ENCODE results near the gene NCL. TPM values are rescaled to one million over a fixed set of nuclear protein-coding genes. Genes with fewer than 3 reads are reported as not detected.
"Not testable (repeated sequence)": the region's sequence is repeated elsewhere in the genome, so short reads cannot be mapped to it uniquely, and the experiment has no call there.

The NCL gene
- total RNA-seq, 1 donor: 92.6 TPM

DNA sequence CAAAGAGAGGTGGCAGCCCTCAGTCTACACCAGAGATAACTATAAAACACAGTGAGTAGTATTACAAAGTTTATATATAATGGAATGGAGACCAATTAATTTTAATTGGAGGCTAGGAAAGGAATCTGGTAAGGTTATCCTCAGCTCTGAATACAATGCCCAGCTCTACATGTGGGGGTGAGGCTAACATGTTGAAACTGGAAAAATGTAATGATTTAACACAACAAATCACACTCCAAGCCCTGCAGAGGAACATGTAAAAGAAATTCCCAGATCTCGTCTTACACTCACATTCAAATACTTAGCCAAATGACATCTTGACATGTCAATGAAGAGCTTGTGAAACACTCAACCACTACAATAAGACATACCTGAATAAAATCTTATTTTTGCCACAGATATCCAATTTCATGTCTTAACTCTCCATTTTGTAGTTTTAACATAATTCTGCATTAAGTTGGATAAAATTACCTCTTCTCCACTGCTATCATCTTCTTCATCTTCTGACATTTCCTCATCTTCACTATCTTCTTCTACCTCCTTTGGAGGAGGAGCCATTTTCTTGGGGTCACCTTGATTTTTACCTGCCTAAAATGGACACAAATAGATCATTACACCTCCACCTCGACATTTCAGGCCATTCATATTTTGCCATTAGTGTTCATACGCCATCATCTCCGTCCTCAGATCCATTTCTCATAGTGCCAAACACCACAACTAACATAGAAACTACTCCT lies 1.4 kb downstream of the NCL start:
- TF ChIP-seq, protein P1, sequence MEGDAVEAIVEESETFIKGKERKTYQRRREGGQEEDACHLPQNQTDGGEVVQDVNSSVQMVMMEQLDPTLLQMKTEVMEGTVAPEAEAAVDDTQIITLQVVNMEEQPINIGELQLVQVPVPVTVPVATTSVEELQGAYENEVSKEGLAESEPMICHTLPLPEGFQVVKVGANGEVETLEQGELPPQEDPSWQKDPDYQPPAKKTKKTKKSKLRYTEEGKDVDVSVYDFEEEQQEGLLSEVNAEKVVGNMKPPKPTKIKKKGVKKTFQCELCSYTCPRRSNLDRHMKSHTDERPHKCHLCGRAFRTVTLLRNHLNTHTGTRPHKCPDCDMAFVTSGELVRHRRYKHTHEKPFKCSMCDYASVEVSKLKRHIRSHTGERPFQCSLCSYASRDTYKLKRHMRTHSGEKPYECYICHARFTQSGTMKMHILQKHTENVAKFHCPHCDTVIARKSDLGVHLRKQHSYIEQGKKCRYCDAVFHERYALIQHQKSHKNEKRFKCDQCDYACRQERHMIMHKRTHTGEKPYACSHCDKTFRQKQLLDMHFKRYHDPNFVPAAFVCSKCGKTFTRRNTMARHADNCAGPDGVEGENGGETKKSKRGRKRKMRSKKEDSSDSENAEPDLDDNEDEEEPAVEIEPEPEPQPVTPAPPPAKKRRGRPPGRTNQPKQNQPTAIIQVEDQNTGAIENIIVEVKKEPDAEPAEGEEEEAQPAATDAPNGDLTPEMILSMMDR (IDR thresholded peaks at IDR 0.05; ENCODE audit: extremely low read depth, low read depth, low read length): no peak
- H3K27ac ChIP-seq (ENCODE audit: low read depth, low read length): peak overlapping the region; percentile 97
- peaks cover 57% of the 10 kb centered on the region for H3K79me2 ChIP-seq (ENCODE audit: insufficient read depth, low read length)
- H2AFZ ChIP-seq (ENCODE audit: low read length): no peak overlapping the region
- peaks cover 55% of the 10 kb centered on the region for H3K36me3 ChIP-seq (ENCODE audit: insufficient read depth, low read length)
- peak overlapping the region; percentile 95 for H3K4me2 ChIP-seq (ENCODE audit: insufficient read depth, low read length)
- H3K9me3 ChIP-seq (ENCODE audit: low read depth, low read length): no peaks in the 10 kb centered on the region
- peak; percentile 61 for DNase-seq (ENCODE audit: insufficient read length, low spot score, missing footprints)
- H4K20me1 ChIP-seq (ENCODE audit: insufficient read depth, low read length): peaks cover 40% of the 10 kb centered on the region
- H3K27me3 ChIP-seq (ENCODE audit: insufficient read depth, low read length): no peaks in the 10 kb centered on the region
- peaks cover 27% of the 10 kb centered on the region for H3K4me1 ChIP-seq (ENCODE audit: insufficient read depth, low read length)
- H3K4me3 ChIP-seq (ENCODE audit: insufficient read depth, low read length): peak overlapping the region; percentile 97

DNA sequence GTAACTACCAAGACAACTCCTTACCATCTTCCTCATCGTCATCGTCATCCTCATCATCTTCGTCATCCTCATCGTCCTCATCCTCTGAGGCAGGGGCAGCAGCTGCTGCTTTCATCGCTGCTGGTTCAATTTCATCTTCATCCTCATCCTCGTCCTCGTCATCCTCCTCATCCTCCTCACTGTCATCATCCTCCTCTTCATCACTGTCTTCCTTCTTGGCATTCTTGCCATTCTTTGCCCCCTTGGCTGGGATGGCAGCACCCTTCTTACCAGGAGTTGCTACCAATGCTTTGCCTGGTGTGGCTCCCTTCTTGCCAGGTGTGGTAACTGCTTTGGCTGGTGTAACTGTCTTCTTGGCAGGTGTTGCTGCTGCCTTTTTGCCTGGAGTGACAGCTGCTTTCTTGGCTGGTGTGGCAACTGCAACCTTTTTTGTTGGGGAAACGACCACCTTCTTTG lies 2.7 kb downstream of the NCL start:
- Histone ChIP-seq H3K4me3 (ENCODE audit: insufficient read depth, low read length) (no peak overlapping the region), H3K79me2 (ENCODE audit: insufficient read depth, low read length) (peaks cover 65% of the 10 kb centered on the region), H4K20me1 (ENCODE audit: insufficient read depth, low read length) (peaks cover 44% of the 10 kb centered on the region), H3K4me1 (ENCODE audit: insufficient read depth, low read length) (peaks cover 27% of the 10 kb centered on the region), H3K4me2 (ENCODE audit: insufficient read depth, low read length) (no peak overlapping the region), H3K36me3 (ENCODE audit: insufficient read depth, low read length) (peaks cover 68% of the 10 kb centered on the region), H3K27me3 (ENCODE audit: insufficient read depth, low read length) (no peaks in the 10 kb centered on the region), H3K9me3 (ENCODE audit: low read depth, low read length) (no peaks in the 10 kb centered on the region), H3K27ac (ENCODE audit: low read depth, low read length) (no peak overlapping the region), H2AFZ (ENCODE audit: low read length) (no peak overlapping the region)
- TF ChIP-seq, protein P1 (IDR thresholded peaks at IDR 0.05; ENCODE audit: extremely low read depth, low read depth, low read length): no peak
- DNase-seq (ENCODE audit: insufficient read length, low spot score, missing footprints): no peak

DNA sequence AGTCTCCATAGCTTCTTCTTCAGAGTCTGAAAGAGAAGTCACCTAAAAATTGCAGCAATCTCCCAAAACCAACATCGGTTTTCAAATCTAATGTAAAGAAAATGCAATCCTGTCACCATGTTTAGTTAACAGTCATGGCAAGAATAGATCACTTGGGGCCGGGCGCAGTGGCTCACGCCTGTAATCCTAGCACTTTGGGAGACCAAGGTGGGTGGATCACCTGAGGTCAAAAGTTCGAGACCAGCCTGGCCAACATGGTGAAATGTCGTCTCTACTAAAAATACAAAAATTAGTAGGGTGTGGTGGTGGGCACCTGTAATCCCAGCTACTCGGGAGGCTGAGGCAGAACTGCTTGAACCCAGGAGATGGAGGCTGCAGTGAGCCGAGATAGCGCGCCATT lies 3.4 kb downstream of the NCL start:
- H3K4me3 ChIP-seq (ENCODE audit: insufficient read depth, low read length); DNase-seq (ENCODE audit: insufficient read length, low spot score, missing footprints); H2AFZ ChIP-seq (ENCODE audit: low read length); H3K27ac ChIP-seq (ENCODE audit: low read depth, low read length); H3K4me2 ChIP-seq (ENCODE audit: insufficient read depth, low read length); H3K27me3 ChIP-seq (ENCODE audit: insufficient read depth, low read length); H3K9me3 ChIP-seq (ENCODE audit: low read depth, low read length): not testable (repeated sequence)
- peaks cover 65% of the 10 kb centered on the region for H3K79me2 ChIP-seq (ENCODE audit: insufficient read depth, low read length)
- peaks cover 27% of the 10 kb centered on the region for H3K4me1 ChIP-seq (ENCODE audit: insufficient read depth, low read length)
- H4K20me1 ChIP-seq (ENCODE audit: insufficient read depth, low read length): peaks cover 50% of the 10 kb centered on the region
- H3K36me3 ChIP-seq (ENCODE audit: insufficient read depth, low read length): peaks cover 75% of the 10 kb centered on the region

DNA sequence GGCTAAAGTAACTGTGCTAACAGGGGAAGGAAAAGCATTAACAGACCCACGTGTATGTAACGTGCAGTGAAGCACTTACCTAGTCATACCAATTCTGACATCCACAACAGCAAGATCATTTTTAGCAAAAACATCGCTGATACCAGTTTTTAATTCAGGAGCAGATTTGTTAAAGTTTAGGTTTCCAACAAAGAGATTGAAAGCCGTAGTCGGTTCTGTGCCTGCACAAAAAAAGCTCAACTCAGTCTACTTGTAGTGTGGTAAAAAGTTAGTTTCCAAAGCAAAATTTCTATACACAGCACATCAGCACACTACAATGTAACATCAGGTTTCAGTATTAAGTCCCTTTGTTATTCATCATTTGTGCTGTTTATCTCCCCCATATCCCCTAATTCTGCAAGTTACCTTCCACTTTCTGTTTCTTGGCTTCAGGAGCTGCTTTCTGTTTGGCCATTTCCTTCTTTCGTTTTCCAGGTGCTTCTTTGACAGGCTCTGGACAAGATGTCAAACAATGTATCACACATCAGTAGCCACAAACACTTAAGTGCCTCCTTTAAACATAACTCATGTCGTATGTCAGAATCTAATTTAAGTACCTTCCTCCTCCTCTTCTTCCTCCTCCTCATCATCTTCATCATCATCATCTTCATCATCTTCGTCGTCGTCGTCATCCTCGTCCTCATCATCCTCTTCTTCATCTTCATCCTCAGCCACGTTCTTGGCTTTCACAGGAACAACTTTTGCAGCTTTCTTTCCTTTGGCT lies 4.0 kb downstream of the NCL start:
- Histone ChIP-seq H3K4me2 (ENCODE audit: insufficient read depth, low read length) (no peak overlapping the region), H3K4me3 (ENCODE audit: insufficient read depth, low read length) (no peak overlapping the region), H3K36me3 (ENCODE audit: insufficient read depth, low read length) (peaks cover 81% of the 10 kb centered on the region), H3K27ac (ENCODE audit: low read depth, low read length) (no peak overlapping the region), H3K27me3 (ENCODE audit: insufficient read depth, low read length) (no peaks in the 10 kb centered on the region), H3K9me3 (ENCODE audit: low read depth, low read length) (no peaks in the 10 kb centered on the region), H3K4me1 (ENCODE audit: insufficient read depth, low read length) (peaks cover 24% of the 10 kb centered on the region), H3K79me2 (ENCODE audit: insufficient read depth, low read length) (peaks cover 63% of the 10 kb centered on the region), H4K20me1 (ENCODE audit: insufficient read depth, low read length) (peaks cover 51% of the 10 kb centered on the region), H2AFZ (ENCODE audit: low read length) (no peak overlapping the region)
- TF ChIP-seq, protein P1 (IDR thresholded peaks at IDR 0.05; ENCODE audit: extremely low read depth, low read depth, low read length): no peak
- DNase-seq (ENCODE audit: insufficient read length, low spot score, missing footprints): no peak
